Muscle of leg (tissue), 16 donors: ENCODE measurements around the gene GFAP. TPM values are rescaled to one million over a fixed set of nuclear protein-coding genes. Genes with fewer than 3 reads are reported as not detected.

Experiments
- DNase-seq: peaks from one replicate; pipeline ENCODE4 v3.0.0; 2013
- H3K27ac ChIP-seq: one replicate; pipeline ENCODE4 v1.5.1; 2013; ENCODE audit warnings: mild to moderate bottlenecking, low read length, control low read depth
- H3K27me3 ChIP-seq: one replicate; pipeline ENCODE4 v1.6.1; 2013; ENCODE audit warnings: low read length; ENCODE audit not compliant: control insufficient read depth, insufficient read depth
- H3K36me3 ChIP-seq: one replicate; pipeline ENCODE4 v1.6.1; 2013; ENCODE audit warnings: low read length; ENCODE audit not compliant: control insufficient read depth, insufficient read depth
- H3K4me1 ChIP-seq: one replicate; pipeline ENCODE4 v1.6.1; 2013; ENCODE audit warnings: low read length; ENCODE audit not compliant: control insufficient read depth, insufficient read depth
- H3K4me3 ChIP-seq: one replicate; pipeline ENCODE4 v1.5.1; 2013; ENCODE audit warnings: low read length, control low read depth
- H3K9me3 ChIP-seq: replicated peaks from 2 replicates; pipeline ENCODE4 v1.6.1; 2013; ENCODE audit warnings: low read depth, low read length; ENCODE audit not compliant: control insufficient read depth
- WGBS: methylation state at CpG from one replicate; pipeline ENCODE4 v1.1.5; 2013; ENCODE audit warnings: missing lambda C conversion rate; ENCODE audit not compliant: insufficient coverage; 5-methylcytosine and 5-hydroxymethylcytosine counted together
- long read RNA-seq, 11 donors: transcript quantifications; one replicate each; lab custom pipeline, GENCODE V29; 2026
- polyA plus RNA-seq, 8 donors: library from polyadenylated mRNA; unstranded; fragments of 120-200 nt; gene quantifications; one replicate each; pipeline versions ENCODE4 v1.2.1 to v1.2.3, GENCODE V29; 2013; ENCODE audit warnings: inconsistent platforms in 1 of 8, low replicate concordance in 1 of 8; ENCODE audit not compliant: insufficient read length in 8 of 8, insufficient read depth in 1 of 8
- total RNA-seq: library from RNA; stranded (reverse); fragments of 120-200 nt; gene quantifications from one replicate; pipeline ENCODE4 v1.2.4, GENCODE V29; 2013

GFAP gene
- 0.35 TPM for total RNA-seq
- polyA plus RNA-seq = 1 to 10 TPM in 1 of 8 donors, under 1 TPM in 7; 0.12 to 1.1 (median 0.24) TPM
- long read RNA-seq, donor 1 = 0 reads
- long read RNA-seq, donor 2 = 0 reads
- long read RNA-seq, donor 3 = 0 reads
- long read RNA-seq, donor 4, full-length matches to known transcripts = 3 of 3 reads
- long read RNA-seq, donor 4, partial matches to known transcripts = 0 of 3 reads
- long read RNA-seq, donor 4, other reads (novel, unspliced or antisense) = 0 of 3 reads
- long read RNA-seq, donor 5 = 0 reads
- long read RNA-seq, donor 6 = 0 reads
- long read RNA-seq, donor 7 = 0 reads
- long read RNA-seq, donor 8 = 0 reads
- long read RNA-seq, donor 9 = 0 reads
- long read RNA-seq, donor 10 = 0 reads
- long read RNA-seq, donor 11 = 0 reads

GRCh38 chr17:44915321-44915726 is at the start of gene GFAP:
Gene GFAP, minus strand, starts transcription at chr17:44915500. Its CDS starts 14 bp downstream, at chr17:44915486.
- Histone ChIP-seq H3K27ac (peak within 1 kb of the TSS; percentile 3), H3K27me3 (peaks cover 37% of the 10 kb centered on the region), H3K36me3 (no peaks in the 10 kb centered on the region), H3K9me3 (no peaks in the 10 kb centered on the region), H3K4me3 (no peak within 1 kb of the TSS), H3K4me1 (peaks cover 46% of the 10 kb centered on the region)
- WGBS = 73% methylated on average over 11 of the region's 17 CpGs
- no peak for DNase-seq

- H3K27me3 ChIP-seq = peaks cover 70% of the 10 kb centered on the region
- WGBS = no CpG with 5 or more reads among the region's 7 CpGs
- H3K4me3 ChIP-seq = no peak overlapping the region
- H3K27ac ChIP-seq = no peak overlapping the region
- H3K36me3 ChIP-seq = no peaks in the 10 kb centered on the region
- peaks cover 25% of the 10 kb centered on the region for H3K4me1 ChIP-seq
- no peak for DNase-seq
- no peaks in the 10 kb centered on the region for H3K9me3 ChIP-seq
These were observed 46.6 kb upstream of the GFAP start for GRCh38 chr17:44961921-44962350.

GRCh38 chr17:44960691-44961090 is 45.4 kb upstream of the GFAP start:
- WGBS = 56% methylated on average over 2 of the region's 2 CpGs
- peaks cover 64% of the 10 kb centered on the region for H3K27me3 ChIP-seq
- no peak overlapping the region for H3K4me3 ChIP-seq

GRCh38 chr17:44959821-44960531 is 44.7 kb upstream of the GFAP start:
- Histone ChIP-seq H3K27me3 (peaks cover 63% of the 10 kb centered on the region), H3K9me3 (no peaks in the 10 kb centered on the region), H3K27ac (no peak overlapping the region), H3K4me3 (peak overlapping the region; percentile 19), H3K36me3 (no peaks in the 10 kb centered on the region), H3K4me1 (peaks cover 17% of the 10 kb centered on the region)
- WGBS = 3% methylated on average over 38 of the region's 56 CpGs
- no peak for DNase-seq

More at GRCh38 chr17:44960691-44961090, 45.4 kb upstream of the GFAP start:
- DNase-seq = no peak
- Histone ChIP-seq H3K27ac (no peak overlapping the region), H3K9me3 (no peaks in the 10 kb centered on the region), H3K4me1 (peaks cover 17% of the 10 kb centered on the region), H3K36me3 (no peaks in the 10 kb centered on the region)

- no peaks in the 10 kb centered on the region for H3K36me3 ChIP-seq
- 76% methylated on average over 5 of the region's 8 CpGs for WGBS
- H3K27ac ChIP-seq = no peak overlapping the region
- no peak overlapping the region for H3K4me3 ChIP-seq
- peaks cover 52% of the 10 kb centered on the region for H3K27me3 ChIP-seq
- no peaks in the 10 kb centered on the region for H3K9me3 ChIP-seq
- DNase-seq = no peak
- peaks cover 17% of the 10 kb centered on the region for H3K4me1 ChIP-seq
These were observed 42.0 kb upstream of the GFAP start for GRCh38 chr17:44956998-44957981.

- peaks cover 16% of the 10 kb centered on the region for H3K4me1 ChIP-seq
- no peaks in the 10 kb centered on the region for H3K36me3 ChIP-seq
- no peaks in the 10 kb centered on the region for H3K9me3 ChIP-seq
- H3K27me3 ChIP-seq = peaks cover 45% of the 10 kb centered on the region
- no peak overlapping the region for H3K4me3 ChIP-seq
- no peak for DNase-seq
- WGBS = 46% methylated on average over 7 of the region's 8 CpGs
- H3K27ac ChIP-seq = no peak overlapping the region
These were observed 40.5 kb upstream of the GFAP start for GRCh38 chr17:44955674-44956425.

GRCh38 chr17:44952946-44953475 is 37.7 kb upstream of the GFAP start:
- no peak for DNase-seq
- H3K4me1 ChIP-seq = peaks cover 5% of the 10 kb centered on the region
- peaks cover 26% of the 10 kb centered on the region for H3K27me3 ChIP-seq
- H3K4me3 ChIP-seq = no peak overlapping the region
- no peaks in the 10 kb centered on the region for H3K9me3 ChIP-seq
- H3K36me3 ChIP-seq = no peaks in the 10 kb centered on the region
- 60% methylated on average over 6 of the region's 6 CpGs for WGBS
- no peak overlapping the region for H3K27ac ChIP-seq

GRCh38 chr17:44948315-44948795 is 33.1 kb upstream of the GFAP start:
- 29% methylated on average over 1 of the region's 7 CpGs for WGBS
- H3K4me3 ChIP-seq = peak overlapping the region; percentile 62
- no peak for DNase-seq
- no peaks in the 10 kb centered on the region for H3K36me3 ChIP-seq
- H3K27ac ChIP-seq = peak overlapping the region; percentile 48
- peaks cover 11% of the 10 kb centered on the region for H3K4me1 ChIP-seq
- no peaks in the 10 kb centered on the region for H3K9me3 ChIP-seq
- peaks cover 5% of the 10 kb centered on the region for H3K27me3 ChIP-seq
